Lung (tissue), 12 donors: ENCODE results near the gene NUP205. TPM values are rescaled to one million over a fixed set of nuclear protein-coding genes. Genes with fewer than 3 reads are reported as not detected.
"Not testable (repeated sequence)": the region's sequence is repeated elsewhere in the genome, so short reads cannot be mapped to it uniquely, and the experiment has no call there.

Experiments used
- ATAC-seq: fragments of 200-7000 bp; cut with Tn5 transposase; one replicate; pipeline ENCODE4 v1.9.1; 2020; ENCODE audit warnings: moderate number of reproducible peaks; ENCODE audit not compliant: insufficient read depth, low FRiP score
- DNase-seq, 3 donors: peaks; one replicate each; pipeline ENCODE4 v3.0.0-alpha.2; 2013 to 2017
- H3K27ac ChIP-seq, 2 donors: one replicate each; pipeline ENCODE4 v1.5.1; 2013; ENCODE audit warnings: mild to moderate bottlenecking in 2 of 2, moderate library complexity in 2 of 2, control low read depth in 1 of 2, inconsistent platforms in 1 of 2, low read depth in 1 of 2, low read length in 1 of 2
- H3K27me3 ChIP-seq, 3 donors: one replicate each; pipeline ENCODE4 v1.5.1; 2013; ENCODE audit warnings: low read length in 2 of 3; ENCODE audit not compliant: control insufficient read depth in 3 of 3, insufficient read depth in 3 of 3
- H3K36me3 ChIP-seq, 4 donors: one replicate each; pipeline ENCODE4 v1.5.1; 2013; ENCODE audit warnings: low read length in 4 of 4, mild to moderate bottlenecking in 1 of 4, moderate library complexity in 1 of 4; ENCODE audit not compliant: control insufficient read depth in 4 of 4, insufficient read depth in 4 of 4
- H3K4me1 ChIP-seq, 5 donors: one replicate each; pipeline ENCODE4 v1.5.1; 2013; ENCODE audit warnings: low read length in 5 of 5, mild to moderate bottlenecking in 2 of 5, moderate library complexity in 1 of 5; ENCODE audit not compliant: control insufficient read depth in 5 of 5, insufficient read depth in 5 of 5
- H3K4me3 ChIP-seq: one replicate; pipeline ENCODE4 v1.5.1; 2013; ENCODE audit warnings: mild to moderate bottlenecking, control low read depth, moderate library complexity
- H3K9ac ChIP-seq, 2 donors: one replicate each; pipeline ENCODE4 v1.5.1; 2013; ENCODE audit warnings: low read length in 2 of 2, control low read depth in 1 of 2; ENCODE audit not compliant: insufficient read depth in 1 of 2
- H3K9me3 ChIP-seq, 4 donors: one replicate each; pipeline ENCODE4 v1.5.1; 2013; ENCODE audit warnings: low read length in 3 of 4, mild to moderate bottlenecking in 1 of 4, moderate library complexity in 1 of 4; ENCODE audit not compliant: control insufficient read depth in 4 of 4, insufficient read depth in 3 of 4
- WGBS, 2 donors: extraction: QIAGEN DNeasy Blood & Tissue Kit; methylation state at CpG; one replicate each; pipeline ENCODE4 v1.1.7; 2013; 5-methylcytosine and 5-hydroxymethylcytosine counted together
- polyA plus RNA-seq, 2 donors: library from polyadenylated mRNA; stranded (reverse); fragments of 200-250 nt; gene quantifications; one replicate each; pipeline ENCODE4 v1.2.1, GENCODE V29; 2013
- total RNA-seq, 2 donors: library from RNA; depleted of rRNA in 1 of 2; stranded (reverse); fragments of >200 nt in 1 of 2; gene quantifications; one replicate each; pipeline ENCODE4 v1.2.1, GENCODE V29; 2014 to 2021
- TF ChIP-seq, protein P1 (sequence below): IDR thresholded peaks from 2 replicates; pipeline ENCODE4 v1.5.1; 2012; ENCODE audit warnings: mild to moderate bottlenecking; ENCODE audit errors: control extremely low read depth, extremely low read depth
- donor health status: control.
- donor health status: control.
- donor health status: Bipolar disorder and iron deficiency.
- donor health status: healthy.
- donor health status: DM: yes; HTN: yes; CAD: no.

The NUP205 gene
- total and polyA plus RNA-seq, 4 donors = 23.1 to 41.2 (median 34.4) TPM

DNA sequence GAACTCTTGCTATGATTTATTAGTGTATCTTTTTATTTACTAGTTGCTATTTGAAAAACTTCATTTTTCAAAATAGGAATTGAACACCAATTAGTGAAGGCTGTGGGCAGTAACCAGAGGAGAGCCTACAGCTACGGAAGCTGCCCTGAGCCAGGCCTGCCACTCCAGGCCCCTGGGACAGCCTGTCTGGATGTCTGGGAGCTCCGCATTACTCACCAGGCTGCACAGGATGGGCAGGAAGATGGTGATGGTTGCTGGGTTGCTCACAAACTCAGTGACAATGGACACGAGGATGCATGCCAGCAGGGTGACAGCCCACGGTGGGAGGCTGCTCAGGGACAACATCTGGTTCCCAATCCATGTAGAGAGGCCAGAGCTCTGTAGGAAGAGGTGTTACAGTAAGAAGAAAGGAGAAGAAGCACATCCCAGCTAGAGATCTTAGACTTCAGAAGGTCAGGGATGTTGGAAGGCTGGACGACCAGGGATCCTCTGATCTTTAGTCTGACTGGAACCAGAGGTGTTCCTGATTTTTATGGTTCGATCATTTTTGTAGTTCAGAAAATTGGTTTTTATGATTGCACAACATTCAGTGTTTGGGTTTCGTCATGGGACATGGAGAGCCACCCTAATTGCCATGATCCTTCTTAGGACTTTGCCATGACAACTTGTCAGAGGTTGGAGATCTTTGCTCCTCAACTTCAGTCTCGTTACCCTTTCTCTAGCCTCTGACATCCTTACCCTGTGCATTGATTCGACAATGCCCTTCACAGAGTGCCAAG lies 127.8 kb downstream of the NUP205 start:
- WGBS, 2 donors = 80 to 86% methylated on average over 9 of the region's 9 CpGs
- no peak for ATAC-seq
- Histone ChIP-seq H3K9me3 (no peaks in the 10 kb centered on the region), H3K4me1 (peaks cover 0 to 9% (median 5%) of the 10 kb centered on the region in 5 donors), H3K4me3 (no peak overlapping the region), H3K27me3 (no peaks in the 10 kb centered on the region), H3K36me3 (peaks cover 0 to 5% (median 0%) of the 10 kb centered on the region in 4 donors), H3K27ac (no peak overlapping the region), H3K9ac (no peak overlapping the region)
- DNase-seq = no peak
- TF ChIP-seq, protein P1, sequence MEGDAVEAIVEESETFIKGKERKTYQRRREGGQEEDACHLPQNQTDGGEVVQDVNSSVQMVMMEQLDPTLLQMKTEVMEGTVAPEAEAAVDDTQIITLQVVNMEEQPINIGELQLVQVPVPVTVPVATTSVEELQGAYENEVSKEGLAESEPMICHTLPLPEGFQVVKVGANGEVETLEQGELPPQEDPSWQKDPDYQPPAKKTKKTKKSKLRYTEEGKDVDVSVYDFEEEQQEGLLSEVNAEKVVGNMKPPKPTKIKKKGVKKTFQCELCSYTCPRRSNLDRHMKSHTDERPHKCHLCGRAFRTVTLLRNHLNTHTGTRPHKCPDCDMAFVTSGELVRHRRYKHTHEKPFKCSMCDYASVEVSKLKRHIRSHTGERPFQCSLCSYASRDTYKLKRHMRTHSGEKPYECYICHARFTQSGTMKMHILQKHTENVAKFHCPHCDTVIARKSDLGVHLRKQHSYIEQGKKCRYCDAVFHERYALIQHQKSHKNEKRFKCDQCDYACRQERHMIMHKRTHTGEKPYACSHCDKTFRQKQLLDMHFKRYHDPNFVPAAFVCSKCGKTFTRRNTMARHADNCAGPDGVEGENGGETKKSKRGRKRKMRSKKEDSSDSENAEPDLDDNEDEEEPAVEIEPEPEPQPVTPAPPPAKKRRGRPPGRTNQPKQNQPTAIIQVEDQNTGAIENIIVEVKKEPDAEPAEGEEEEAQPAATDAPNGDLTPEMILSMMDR = no peak

DNA sequence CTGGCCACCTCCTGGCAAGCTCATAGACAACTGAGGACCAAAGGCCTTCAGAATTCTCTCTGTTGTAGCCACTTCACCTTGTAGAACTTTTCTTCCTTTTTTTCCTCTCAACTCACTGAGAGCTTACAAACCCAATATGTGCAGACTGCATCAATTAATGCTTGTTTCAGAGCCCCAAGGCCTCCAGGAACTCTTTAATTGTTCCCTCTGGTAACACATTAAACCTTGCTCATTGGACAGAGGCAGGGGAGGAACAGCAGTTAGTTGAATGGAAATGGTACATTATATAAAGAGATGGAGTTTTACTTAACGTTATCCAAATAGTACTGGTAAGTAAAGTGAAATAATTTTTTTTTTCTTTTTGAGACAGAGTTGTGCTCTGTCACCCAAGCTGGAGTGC lies 129.7 kb downstream of the NUP205 start:
- peaks cover 0 to 9% (median 7%) of the 10 kb centered on the region in 4 donors for H3K36me3 ChIP-seq
- no peak overlapping the region for H3K27ac ChIP-seq
- TF ChIP-seq, protein P1 = no peak
- ATAC-seq (no peak), DNase-seq (no peak)
- 0 to 60% methylated on average over 1 of the region's 1 CpG for whole genome bisulfite sequencing, 2 donors
- H3K4me1 ChIP-seq = peaks cover 0 to 5% (median 3%) of the 10 kb centered on the region in 5 donors
- H3K9me3 ChIP-seq = no peaks in the 10 kb centered on the region
- no peaks in the 10 kb centered on the region for H3K27me3 ChIP-seq
- H3K9ac ChIP-seq = no peak overlapping the region
- H3K4me3 ChIP-seq = no peak overlapping the region

DNA sequence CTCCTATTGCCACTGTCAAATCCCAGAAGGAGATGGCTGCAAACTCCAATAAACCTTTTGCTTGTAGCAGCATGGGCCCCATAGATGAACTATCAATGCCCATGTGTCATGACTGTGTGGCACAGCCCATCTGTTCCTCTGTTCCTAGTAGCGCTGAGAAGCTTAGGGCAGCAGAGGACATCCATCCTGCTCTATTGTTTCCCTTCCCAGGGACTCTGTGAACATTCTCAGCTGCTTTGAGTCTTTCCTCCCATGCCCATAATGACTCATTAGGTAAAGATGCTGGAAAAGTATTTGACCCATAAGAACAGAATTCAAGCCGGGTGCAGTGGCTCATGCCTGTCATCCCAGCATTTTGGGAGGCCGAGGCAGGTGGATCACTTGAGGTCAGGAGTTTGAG lies 132.8 kb downstream of the NUP205 start:
- TF ChIP-seq, protein P1 = no peak
- Histone ChIP-seq H3K36me3 (peaks cover 0 to 9% (median 5%) of the 10 kb centered on the region in 4 donors), H3K9ac (no peak overlapping the region), H3K4me1 (no peaks in the 10 kb centered on the region), H3K4me3 (no peak overlapping the region), H3K27ac (no peak overlapping the region), H3K27me3 (no peaks in the 10 kb centered on the region), H3K9me3 (no peaks in the 10 kb centered on the region)
- 96% methylated on average over 3 of the region's 3 CpGs for WGBS, 2 donors
- ATAC-seq (no peak), DNase-seq (no peak)

DNA sequence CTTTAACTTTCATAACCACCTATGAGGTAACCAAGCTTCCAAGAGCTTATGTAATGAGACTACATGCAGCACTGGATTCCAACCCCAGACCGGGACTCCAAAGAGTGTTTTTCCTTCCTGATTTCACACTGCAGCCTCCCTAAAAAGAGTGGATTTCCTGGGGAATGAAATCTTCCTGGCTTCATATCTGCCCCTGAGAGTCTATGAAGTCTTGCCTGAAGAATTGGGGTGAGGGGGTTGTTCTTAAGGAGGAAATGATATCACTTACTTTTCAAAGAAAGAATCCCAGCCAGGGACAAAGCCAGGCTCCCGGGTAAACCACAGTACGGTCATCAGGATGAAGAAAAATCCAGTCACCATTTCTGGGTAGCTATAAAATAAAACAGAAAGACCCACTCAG lies 134.3 kb downstream of the NUP205 start:
- Histone ChIP-seq H3K27me3 (no peaks in the 10 kb centered on the region), H3K4me1 (no peaks in the 10 kb centered on the region), H3K27ac (no peak overlapping the region), H3K4me3 (no peak overlapping the region), H3K9ac (no peak overlapping the region), H3K9me3 (no peaks in the 10 kb centered on the region), H3K36me3 (peaks cover 0 to 9% (median 5%) of the 10 kb centered on the region in 4 donors)
- TF ChIP-seq, protein P1 = no peak
- 42 to 74% methylated on average over 3 of the region's 3 CpGs for WGBS, 2 donors
- DNase-seq (no peak), ATAC-seq (no peak)

DNA sequence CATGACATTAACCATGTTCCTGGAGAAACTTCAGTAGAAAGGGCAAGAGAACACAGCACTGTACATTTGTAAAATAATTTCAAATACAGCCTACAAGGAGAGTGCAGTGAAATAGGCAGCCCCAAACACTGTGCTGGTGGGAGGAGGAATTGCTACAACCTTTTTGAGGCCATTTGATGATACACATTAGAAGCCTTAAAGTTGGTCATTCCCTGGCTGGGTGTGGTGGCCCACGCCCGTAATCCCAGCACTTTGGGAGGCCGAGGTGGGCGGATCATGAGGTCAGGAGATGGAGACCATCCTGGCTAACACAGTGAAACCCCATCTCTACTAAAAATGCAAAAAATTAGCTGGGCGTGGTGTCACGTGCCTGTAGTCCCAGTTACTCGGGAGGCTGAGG lies 134.9 kb downstream of the NUP205 start:
- H3K4me3 ChIP-seq = not testable (repeated sequence)

More for the DNA sequence above, 134.9 kb downstream of the NUP205 start:
- H3K9me3 ChIP-seq, H3K9ac ChIP-seq, H3K36me3 ChIP-seq, H3K4me1 ChIP-seq, DNase-seq, H3K27me3 ChIP-seq, H3K27ac ChIP-seq, ATAC-seq: not testable (repeated sequence)
- 95 to 98% methylated on average over 7 of the region's 7 CpGs for WGBS, 2 donors
